SKM-1 treated with dmso at 0.1 percent for 144 hours (cell line): Measurements from ENCODE around the gene ZBED4.
"Not testable (repeated sequence)": the region's sequence is repeated elsewhere in the genome, so short reads cannot be mapped to it uniquely, and the experiment has no call there.

Source experiments
- DNase-seq: peaks from one replicate; lab custom pipeline; 2025; ENCODE audit not compliant: unreplicated experiment; lab: John Stamatoyannopoulos, UW

The ZBED4 gene

DNA sequence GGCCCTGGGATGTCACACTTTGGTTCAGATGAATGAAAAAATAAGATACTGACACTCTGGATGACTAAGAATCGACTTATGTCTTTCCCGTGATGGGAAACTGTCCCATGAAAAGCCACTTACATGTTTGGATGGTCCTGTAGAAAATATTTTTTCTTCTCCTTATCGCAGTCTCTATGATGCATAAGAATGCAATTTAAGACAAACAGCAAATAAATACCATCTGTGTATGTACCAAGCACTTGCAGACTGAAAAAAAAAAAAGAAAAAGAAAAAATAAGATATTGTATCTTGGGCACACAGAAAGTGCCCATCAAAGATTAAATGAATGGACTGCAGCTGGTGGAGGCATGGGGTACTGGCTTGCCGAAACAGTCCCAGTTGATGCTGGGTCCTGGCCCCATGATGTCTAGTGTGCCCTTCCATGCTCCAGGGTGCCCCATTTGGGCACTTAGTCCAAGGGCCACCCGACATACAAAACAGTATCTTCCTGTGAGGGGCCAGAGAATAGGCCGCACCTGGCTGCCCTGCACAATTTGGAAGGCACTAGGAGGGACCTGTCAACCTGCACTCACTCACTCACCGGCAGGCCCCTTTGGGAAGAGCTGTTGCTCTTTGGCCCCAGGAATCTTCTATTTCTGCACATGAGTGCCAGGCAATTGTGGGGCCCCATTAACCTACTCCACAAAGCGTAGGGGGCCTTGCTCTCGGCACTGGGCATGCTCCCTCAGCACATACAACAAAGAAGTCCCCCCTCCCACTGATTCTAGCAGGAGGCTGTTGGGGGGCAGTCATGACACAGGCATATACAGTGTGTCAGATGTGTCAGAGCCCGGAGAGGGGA lies 2.5 kb upstream of the ZBED4 start:
- DNase-seq = no peak

DNA sequence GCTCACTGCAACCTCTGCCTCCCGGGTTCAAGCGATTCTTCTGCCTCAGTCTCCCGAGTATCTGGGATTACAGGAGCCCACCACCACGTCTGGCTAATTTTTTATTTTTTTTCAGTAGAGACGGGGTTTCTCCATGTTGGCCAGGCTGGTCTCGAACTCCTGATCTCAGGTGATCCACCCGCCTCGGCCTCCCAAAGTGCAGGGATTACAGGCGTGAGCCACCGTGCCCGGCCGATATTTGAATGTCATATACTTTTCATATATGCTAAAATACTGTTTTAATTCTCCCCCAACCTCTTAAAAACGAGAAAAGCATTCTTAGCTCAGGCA lies 1.1 kb upstream of the ZBED4 start:
- DNase-seq = not testable (repeated sequence)

DNA sequence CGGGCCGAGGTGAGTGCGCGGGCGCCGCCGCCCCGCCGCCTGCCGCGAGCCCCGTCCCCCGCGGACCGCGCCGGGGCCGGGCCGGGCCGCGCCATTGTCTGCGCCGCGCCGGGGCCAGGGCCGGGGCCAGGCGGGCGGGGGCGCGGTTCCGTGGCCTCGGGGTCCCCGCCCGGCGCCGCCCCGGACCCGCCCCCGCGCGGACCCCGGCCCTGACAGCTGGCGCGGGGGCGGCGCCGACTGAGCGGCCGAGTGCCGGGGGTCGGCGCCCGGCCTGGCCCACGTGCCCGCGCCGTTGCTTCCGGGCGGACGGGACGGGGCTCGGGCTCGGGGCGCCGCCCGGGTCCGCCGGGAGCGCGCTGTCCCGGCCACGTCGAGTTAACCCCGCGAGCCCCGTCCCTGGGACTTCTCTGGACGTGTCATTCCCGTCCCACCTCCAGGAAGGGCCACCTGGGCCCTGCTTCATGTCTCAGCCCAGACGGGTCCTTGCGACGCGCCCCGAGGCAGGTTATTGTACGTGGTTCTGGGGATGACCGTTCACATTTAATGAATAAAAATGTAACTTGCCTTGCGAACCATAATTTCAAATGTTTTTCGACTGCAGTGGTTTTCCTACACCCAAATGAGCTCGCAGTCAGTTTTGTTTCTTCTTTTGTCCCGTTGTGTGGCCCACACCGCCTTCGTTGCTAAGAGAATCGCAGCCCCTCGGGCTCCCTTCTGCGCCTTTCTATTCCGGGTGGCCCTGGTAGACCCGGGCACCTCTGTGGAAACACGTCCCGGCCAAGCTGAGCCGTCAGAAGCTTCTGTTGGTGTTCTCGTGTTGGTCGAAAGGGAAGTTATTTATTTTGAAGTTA lies 562 bp downstream of the ZBED4 start:
- DNase-seq = no peak

DNA sequence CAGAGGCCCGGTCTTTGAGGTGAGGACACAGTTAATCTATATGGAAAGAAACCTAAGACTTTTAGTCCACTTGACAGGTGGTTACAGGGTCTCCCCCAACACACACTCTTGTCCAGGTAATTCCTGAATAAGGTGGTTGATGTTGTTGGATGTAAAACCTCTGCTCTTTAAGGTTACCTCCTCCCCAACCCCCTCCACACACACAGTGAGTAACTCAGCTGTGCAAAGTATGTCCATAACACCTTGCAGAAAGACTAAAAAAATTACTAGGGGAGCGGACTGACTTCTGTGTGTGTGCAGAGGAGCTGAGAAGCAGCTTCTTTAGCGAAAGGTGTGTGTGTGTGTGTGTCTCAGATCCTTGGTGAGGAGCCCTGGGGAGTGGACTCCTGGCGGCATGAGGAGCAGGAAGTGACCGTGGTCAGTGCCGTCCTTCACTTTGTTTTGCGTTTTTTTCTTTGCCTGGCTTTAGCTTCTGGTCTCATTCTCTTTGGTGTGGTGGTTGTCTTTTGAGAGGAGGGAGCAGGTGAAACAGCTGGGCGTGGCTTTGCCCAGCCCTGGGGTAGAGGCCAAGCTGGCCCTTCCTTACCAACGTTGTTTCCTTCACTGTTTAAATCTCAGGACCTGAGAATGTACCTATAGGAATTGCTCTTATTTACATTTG lies 1.7 kb downstream of the ZBED4 start:
- no peak for DNase-seq

DNA sequence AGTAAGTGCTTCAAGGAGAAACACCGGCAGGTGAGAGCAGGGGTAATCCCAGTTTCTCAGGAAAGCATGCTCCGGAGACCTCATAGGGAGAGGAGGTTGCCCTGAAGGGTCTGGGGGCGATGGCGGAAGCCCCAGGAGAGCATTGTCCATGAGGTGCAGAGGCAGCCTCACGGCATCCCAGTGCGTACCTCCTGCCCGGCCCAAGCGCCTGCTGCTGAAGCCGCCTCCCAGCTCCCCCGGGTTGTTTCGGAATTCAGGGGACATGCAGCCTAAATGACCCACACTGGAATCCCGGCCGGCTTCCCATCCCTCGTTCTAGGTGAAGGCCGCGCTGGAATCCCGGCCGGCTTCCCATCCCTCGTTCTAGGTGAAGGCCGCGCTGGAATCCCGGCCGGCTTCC lies 2.7 kb downstream of the ZBED4 start:
- no peak for DNase-seq

DNA sequence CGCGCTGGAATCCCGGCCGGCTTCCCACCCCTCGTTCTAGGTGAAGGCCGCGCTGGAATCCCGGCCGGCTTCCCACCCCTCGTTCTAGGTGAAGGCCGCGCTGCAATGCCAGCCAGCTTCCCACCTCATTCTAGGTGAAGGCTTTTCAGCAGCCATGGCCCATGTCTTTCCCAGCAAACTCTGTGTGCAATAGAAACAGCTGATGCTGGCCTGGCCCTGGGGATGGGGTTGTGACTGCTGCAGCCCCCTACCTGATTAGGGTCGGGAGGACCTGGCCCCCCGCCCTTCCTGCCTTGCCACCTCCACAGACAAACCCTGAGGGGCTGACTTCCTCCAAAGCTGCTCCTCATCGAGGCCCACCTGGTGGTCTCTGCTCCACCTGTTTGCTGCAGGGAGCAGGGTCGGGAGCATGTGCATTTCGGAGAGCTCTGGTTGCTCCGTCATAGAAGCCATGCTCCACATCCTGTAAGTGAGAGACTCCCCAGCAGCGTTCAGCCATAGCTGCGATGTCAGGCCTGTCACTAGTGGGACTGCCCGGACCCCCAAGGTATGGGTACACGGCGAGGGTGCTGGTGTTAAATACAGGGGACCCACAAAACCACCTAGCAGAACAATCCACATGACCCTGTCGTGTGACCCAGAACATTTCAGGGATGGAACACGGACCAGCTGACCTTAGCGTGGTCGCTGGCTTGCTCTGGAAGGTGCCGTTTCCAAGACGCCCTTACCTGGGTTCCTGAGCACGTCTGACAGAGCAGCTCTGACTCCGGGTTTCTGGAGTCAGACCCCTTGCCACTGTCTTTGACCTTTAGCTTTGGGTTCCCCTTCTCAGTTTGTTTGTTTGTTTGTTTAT lies 3.3 kb downstream of the ZBED4 start:
- no peak for DNase-seq

DNA sequence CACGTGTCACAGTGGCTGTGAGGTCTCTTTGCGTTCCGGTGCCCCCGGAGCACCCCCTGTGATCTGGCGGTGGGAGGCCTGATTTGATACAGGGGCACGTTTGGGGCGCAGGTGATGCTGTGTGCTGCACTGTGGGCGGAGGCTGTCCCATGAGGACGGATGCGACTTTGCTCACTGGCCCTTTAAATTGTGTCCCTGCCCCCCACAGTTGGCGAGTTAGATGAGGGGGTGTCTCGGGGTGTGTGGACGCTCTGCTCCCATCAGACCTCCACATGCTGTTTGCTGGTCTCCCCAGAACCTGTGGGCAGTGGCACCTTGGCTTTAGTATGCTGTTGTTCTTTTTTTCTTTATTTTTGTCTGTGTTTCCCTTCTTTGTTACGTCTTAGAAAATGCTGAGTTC lies 5.2 kb downstream of the ZBED4 start:
- no peak for DNase-seq

DNA sequence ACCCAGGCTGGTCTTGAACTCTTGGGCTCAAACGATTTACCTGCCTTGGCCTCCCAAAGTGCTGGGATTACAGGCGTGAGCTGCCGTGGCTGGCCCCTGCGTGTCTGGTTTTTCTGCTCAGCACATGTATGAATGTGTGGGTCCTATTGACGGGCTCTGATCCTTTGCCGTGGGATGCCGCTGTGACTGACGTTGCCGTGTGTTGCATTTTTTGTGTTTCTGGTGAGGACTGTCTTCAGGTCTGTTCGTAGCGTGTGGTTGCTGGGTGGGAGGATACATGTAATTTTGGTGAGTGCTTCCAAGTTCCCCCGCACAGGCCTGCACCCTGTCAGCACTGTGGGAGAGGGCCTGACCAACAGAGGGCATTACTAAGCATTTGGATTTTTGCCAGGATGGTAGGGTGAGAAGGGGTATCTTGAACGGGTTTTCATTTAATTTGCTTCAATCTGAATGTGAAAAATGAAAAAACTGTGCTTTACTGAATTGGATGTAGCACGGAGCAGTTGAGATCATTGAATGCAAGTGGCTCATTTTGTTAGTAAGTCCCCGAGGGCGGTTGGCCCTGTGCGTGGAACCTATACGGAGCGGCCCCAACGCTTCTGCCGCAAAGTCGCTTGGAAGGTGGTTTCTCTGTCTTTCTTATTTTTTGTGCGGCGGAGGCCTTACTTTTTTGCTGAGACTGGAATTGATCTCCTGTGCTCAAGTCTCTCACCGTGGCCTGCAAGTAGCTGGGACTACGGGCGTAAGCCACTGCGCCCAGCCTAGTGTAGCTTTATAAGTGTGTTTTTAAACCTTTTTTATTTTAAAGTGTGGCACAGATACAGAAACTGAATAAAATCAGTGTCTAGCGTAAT lies 8.2 kb downstream of the ZBED4 start:
- no peak for DNase-seq

DNA sequence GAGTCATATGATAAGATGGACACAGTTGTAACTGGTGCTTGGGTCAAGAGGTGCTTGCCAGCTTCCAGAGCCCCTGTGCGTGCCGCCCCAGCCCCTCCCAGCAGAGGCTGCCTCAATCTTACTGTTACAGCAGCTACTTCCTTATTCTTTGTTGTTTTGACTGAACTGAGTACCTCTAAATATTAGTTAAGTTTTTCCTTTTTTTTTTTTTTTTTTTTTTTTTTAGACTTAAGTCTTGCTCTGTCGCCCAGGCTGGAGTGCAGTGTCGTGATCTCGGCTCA lies 8.8 kb downstream of the ZBED4 start:
- no peak for DNase-seq

DNA sequence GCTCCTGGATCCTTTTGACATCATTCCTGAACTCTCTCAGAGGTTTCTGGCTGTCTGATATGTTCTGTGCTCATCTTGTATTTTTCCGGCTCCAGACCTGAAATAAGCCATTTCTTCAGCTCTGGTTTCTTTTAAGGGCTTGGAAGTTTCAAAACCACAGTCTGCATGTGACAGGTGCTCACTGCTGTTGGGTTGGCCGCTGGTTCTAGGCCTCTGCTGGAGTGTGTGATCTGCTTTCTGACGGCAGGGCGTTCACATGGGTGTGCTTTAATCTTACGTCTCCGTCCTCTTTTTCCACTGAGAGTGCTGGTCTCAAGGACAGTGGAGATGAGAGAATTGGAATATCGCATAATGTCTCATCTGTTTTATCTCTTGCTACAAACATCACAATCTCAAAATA lies 10.3 kb downstream of the ZBED4 start:
- DNase-seq = no peak

DNA sequence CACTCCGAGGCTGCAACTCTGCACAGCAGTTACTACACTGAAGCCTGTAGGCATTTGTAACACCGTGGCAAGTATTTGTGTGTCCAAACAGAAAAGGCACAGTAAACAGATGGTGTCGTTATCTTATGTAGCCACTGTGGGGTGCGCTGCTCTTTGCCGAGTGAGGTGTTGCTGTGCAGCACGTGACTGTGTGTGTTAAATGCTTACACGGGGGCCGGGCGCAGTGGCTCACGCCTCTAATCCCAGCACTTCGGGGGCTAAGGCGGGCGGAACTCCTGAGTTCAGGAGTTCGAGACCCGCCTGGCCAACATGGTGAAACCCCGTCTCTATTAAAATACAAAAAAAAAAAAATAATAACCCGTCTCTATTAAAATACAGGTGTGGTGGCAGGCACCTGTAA lies 11.5 kb downstream of the ZBED4 start:
- DNase-seq = no peak

DNA sequence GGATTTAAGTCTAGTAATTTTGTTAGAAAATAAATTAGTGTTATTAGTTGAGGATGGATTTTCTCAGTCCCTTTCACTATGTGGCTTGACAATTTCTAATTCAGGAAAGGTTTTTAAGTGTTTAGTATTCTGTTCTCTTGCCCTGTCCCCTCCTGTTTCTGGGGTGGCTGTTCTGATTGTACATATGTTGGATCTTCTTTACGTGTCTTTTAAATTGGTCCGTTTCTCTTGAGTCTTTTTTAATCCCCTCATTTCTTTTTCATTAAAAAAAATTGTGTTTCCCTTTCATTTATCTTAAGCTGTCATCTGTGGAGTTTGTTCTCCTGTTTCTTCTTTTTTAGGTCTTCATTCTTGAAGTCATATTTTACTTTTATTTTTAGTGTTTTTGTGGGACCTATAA lies 12.5 kb downstream of the ZBED4 start:
- no peak for DNase-seq

DNA sequence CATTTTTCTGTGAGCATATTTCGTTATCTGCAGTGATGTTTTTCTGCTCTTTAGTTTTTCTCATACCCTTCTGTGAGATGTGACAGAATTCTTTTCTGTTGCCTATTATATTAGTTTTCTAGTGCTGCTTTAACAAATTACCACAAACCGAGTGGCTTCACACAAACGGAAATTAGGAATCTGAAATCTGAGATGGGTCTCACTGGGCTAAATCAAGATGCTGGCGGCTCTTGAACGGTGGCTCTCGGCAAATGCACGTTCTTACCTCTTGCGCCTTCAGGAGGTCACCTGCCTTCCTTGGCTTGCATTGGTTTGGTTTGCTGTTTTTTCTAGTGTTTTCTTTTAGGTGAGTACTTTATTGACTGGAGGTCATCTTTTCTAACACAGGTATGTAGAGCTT lies 13.0 kb downstream of the ZBED4 start:
- no peak for DNase-seq

DNA sequence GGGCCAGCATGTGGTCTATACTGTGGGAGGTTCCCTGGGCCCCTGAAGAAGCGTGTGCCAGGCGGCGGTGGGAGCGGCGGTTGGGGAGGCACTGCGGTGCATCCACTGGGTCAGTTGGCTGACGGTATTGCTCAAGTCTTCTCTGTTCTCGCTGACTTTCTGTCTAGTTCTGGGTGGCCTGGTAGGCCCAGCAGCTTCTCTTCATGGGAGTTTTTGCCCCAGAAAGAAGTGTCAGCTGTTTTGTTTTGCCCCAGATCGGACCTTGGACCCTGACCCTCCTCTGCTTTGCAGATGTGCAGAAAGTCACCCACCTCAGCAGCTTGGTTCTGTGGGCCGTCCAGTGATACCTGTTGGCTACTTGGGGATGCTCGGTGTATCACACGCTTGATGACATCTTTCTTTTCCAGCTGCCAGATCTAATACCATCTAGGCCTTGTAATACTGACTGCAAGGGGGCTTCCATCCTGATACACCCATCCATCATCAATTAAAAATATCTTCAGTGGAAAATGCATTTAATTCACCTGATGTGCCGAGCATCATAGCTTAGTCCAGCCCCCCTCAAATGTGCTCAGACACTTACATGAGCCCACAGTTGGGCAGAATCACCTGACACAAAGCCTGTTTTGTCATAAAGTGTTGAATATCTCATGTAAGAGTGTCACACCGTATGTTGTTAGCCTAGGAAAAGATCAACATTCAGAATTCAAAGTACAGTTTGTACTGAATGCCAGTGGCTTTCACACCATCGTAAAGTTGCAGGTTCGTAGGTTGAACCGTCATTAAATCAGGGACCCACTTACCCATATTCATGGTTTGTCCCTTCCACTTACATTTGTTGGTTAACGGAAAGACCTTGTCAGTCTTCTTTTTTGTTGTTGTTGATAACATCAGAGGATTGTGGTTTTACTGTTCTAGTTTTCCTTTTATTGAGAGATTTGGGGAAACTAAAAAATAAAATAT lies 13.9 kb downstream of the ZBED4 start:
- no peak for DNase-seq

DNA sequence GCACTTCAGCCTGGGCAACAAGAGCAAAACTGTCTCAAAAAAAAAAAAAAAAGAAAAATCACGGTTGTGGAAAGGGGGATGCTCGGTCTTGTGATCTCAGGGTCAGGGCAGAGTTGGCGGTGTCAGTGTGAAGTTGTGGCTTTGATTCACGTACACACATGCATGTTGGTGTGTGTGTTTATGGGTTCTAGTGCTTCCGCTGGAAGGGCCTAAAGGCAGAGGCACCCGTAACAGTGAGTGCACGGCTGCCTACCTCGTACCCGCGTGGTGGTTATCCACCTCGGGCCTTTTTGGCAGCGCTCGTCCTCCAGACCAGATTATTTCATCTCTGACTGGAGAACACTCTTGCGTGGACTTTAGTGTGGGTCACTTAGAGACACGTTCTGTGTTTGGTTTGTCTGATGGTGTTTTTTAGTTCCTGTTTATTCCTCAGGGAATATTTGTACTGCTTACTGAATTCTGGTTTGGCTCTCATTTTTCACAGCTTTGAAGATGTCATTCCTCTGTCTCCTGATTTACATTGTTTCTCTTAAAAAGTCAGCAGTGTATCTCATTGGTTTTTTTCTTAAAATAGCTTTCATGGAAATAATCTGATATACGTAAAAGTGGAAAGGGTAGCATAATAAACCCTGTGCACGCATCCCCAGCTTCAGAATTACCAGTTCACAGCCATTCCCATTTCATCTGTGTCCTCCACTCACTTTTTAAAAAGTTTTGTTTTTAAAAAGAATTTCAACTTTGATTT lies 15.6 kb downstream of the ZBED4 start:
- no peak for DNase-seq

DNA sequence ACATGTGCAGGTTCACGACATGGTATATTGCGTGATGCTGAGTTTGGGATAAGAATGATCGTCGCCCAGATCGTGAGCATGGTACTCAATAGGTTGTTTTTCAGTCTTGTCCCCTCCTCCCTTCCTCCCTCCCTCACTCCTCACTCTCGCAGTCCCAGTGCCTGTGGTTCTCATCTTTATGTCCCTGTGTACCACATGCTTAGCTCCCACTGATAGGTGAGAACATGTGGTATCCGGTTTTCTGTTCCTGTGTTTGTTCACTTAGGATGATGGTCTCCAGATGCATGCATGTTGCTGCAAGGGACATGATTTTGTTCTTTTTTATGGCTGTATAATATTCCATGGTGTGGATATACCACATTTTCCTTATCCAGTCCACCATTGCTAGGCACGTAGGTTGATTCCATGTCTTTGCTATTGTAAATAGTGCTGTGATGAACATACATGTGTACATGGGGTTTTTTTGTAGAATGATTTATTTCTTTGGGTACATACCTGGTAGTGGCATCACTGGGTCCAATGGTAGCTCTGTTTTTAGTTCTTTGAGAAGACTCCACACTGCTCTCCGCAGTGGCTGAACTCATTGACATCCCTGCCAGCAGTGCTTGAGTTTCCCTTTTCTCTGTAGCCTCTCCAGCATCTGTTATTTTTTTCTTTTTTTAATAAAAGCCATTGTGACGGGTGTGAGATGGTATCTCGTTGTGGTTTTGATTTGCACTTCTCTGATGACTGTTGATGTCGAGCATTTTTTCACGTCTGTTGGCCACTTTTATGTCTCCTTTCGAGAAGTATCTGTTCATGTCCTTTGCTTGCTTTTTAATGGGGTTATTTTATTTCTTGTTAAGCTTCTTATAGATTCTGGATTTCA lies 16.4 kb downstream of the ZBED4 start:
- no peak for DNase-seq

DNA sequence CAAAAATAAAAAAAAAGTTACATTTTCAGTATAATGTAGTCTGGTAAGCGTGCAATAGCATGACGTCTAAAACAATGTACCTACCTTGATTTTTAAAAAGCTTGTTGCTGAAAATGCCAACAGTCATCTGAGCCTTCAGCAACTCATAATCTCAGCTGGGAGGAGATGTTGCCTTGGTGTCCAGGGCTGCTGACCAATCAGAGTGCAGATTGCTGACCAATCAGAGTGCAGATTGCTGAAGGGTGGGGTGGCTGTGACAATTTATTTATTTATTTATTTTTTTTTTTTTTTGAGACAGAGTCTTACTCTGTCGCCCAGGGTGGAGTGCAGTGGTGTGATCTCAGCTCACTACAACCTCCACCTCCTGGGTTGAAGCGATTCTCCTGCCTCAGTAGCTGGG lies 17.8 kb downstream of the ZBED4 start:
- DNase-seq = no peak

DNA sequence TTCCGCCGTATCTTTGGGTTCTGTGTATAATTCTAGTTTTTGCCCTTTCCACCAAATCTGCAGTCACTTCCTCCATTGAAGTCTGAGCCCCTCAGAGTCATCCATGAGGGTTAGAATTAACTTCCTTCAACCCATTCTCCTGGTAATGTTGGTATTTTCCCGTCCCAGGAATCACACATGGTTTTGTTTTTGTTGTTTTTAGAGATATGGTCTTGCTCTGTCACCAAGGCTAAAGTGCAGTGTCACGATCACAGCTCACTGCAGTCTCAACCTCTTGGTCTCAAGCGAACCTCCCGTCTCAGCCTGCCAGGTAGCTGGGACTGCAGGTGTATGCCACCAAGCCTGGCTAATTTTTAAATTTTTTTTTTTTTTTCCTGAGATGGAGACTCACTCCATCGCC lies 18.7 kb downstream of the ZBED4 start:
- DNase-seq = no peak
